Measurements from ENCODE around the gene TAF4B. TPM values are rescaled to one million over a fixed set of nuclear protein-coding genes. Genes with fewer than 3 reads are reported as not detected.
"Not testable (repeated sequence)": the region's sequence is repeated elsewhere in the genome, so short reads cannot be mapped to it uniquely, and the experiment has no call there.

Gene TAF4B
- polyA plus RNA-seq, 1 donor = 3.3 TPM

DNA sequence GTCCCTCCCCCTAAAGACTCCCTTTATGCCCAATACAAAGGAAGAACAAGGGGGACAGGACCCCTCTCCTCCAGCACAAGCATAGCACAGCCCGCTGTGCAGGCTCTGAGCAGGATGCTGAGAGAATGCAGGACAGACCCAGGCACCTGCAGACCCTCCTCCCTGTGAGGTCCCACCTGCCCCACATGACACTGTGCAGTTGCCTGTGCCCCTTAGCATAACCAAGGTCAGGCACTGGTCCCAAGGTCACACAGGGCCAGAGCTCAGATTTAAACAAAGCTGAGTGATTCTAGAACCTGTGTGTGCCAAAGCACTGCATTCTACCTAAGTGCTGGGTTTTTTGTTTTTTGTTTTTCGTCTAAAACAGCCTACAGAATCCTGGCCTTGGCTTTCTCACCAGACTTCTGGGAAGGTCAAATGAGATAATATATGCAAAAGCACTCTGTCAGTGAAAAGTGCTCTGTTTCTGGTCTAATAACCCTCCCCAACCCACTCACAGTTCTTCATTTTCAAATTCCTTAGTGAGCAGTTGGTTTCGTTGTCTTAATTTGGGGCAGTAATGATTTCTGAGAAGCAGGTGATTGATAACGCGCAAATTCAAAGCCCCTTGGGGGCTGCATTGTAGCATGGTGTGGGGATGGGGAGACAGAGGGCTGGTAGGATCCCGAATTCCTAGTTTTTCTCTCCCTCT lies 196.4 kb downstream of the TAF4B start:
- H3K27ac ChIP-seq (ENCODE audit: low read length) = no peak overlapping the region
- no peak for DNase-seq
- no peaks in the 10 kb centered on the region for H3K36me3 ChIP-seq (ENCODE audit: control insufficient read depth, insufficient read depth, low read length)
- no peaks in the 10 kb centered on the region for H3K4me1 ChIP-seq (ENCODE audit: control insufficient read depth, insufficient read depth, low read length)
- H3K9me3 ChIP-seq (ENCODE audit: control insufficient read depth, low read depth, low read length) = no peaks in the 10 kb centered on the region
- WGBS (ENCODE audit: insufficient coverage, low lambda C conversion rate) = no CpG with 5 or more reads among the region's 6 CpGs
- H3K27me3 ChIP-seq (ENCODE audit: control insufficient read depth, insufficient read depth, low read length) = no peaks in the 10 kb centered on the region
- H3K4me3 ChIP-seq (ENCODE audit: low read length) = no peak overlapping the region

DNA sequence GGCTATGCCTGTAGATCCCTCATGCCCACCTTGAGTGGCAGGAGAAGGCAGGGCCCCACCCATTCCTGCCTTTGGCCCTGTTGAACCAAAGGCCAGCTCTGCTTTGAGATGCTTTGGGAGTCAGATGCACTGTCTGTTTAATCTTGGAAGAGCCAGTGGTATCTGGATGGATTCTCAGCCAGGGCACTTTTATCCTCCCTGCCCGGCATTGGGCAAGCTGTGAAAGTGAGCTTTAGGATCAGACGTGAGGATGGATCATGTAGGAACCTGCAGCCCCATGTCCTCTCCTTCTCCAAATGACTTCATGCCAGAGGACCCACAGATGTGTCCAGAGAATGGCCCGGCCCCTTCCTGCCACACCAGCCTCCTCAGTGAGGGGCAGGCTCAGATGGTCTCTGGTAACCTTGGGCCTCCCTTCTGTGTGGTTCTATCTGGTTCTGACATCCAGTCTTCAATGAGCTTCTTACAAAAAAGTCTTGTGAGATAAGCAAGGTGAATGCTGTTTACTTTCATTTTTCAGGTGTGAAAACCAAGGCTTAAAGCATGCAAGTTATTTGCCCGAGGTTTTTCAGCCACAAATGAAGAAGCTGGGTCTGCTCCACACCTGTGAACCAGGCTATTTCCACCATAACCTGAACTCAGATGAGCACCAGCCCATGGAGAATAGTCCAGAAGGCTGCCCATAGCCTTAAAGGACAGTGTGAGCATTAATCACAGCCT lies 198.3 kb downstream of the TAF4B start:
- DNase-seq = no peak
- WGBS (ENCODE audit: insufficient coverage, low lambda C conversion rate) = no CpG with 5 or more reads among the region's 4 CpGs
- Histone ChIP-seq H3K27me3 (ENCODE audit: control insufficient read depth, insufficient read depth, low read length) (no peaks in the 10 kb centered on the region), H3K27ac (ENCODE audit: low read length) (no peak overlapping the region), H3K4me1 (ENCODE audit: control insufficient read depth, insufficient read depth, low read length) (no peaks in the 10 kb centered on the region), H3K4me3 (ENCODE audit: low read length) (no peak overlapping the region), H3K9me3 (ENCODE audit: control insufficient read depth, low read depth, low read length) (no peaks in the 10 kb centered on the region), H3K36me3 (ENCODE audit: control insufficient read depth, insufficient read depth, low read length) (no peaks in the 10 kb centered on the region)

GRCh38 chr18:26425148-26425531 lies 198.9 kb downstream of the TAF4B start:
- no peaks in the 10 kb centered on the region for H3K36me3 ChIP-seq (ENCODE audit: control insufficient read depth, insufficient read depth, low read length)
- H3K27ac ChIP-seq (ENCODE audit: low read length) = no peak overlapping the region
- H3K27me3 ChIP-seq (ENCODE audit: control insufficient read depth, insufficient read depth, low read length) = no peaks in the 10 kb centered on the region
- WGBS (ENCODE audit: insufficient coverage, low lambda C conversion rate) = no CpG with 5 or more reads among the region's 5 CpGs
- H3K4me1 ChIP-seq (ENCODE audit: control insufficient read depth, insufficient read depth, low read length) = no peaks in the 10 kb centered on the region
- H3K4me3 ChIP-seq (ENCODE audit: low read length) = no peak overlapping the region
- no peaks in the 10 kb centered on the region for H3K9me3 ChIP-seq (ENCODE audit: control insufficient read depth, low read depth, low read length)
- no peak for DNase-seq

GRCh38 chr18:26429535-26430226 lies 203.4 kb downstream of the TAF4B start:
- Histone ChIP-seq H3K4me1 (ENCODE audit: control insufficient read depth, insufficient read depth, low read length) (no peaks in the 10 kb centered on the region), H3K9me3 (ENCODE audit: control insufficient read depth, low read depth, low read length) (no peaks in the 10 kb centered on the region), H3K4me3 (ENCODE audit: low read length) (no peak overlapping the region), H3K36me3 (ENCODE audit: control insufficient read depth, insufficient read depth, low read length) (no peaks in the 10 kb centered on the region), H3K27me3 (ENCODE audit: control insufficient read depth, insufficient read depth, low read length) (no peaks in the 10 kb centered on the region), H3K27ac (ENCODE audit: low read length) (no peak overlapping the region)
- DNase-seq = no peak
- WGBS (ENCODE audit: insufficient coverage, low lambda C conversion rate) = 64% methylated on average over 2 of the region's 5 CpGs

GRCh38 chr18:26432651-26433424 lies 206.6 kb downstream of the TAF4B start:
- no peaks in the 10 kb centered on the region for H3K4me1 ChIP-seq (ENCODE audit: control insufficient read depth, insufficient read depth, low read length)
- H3K27ac ChIP-seq (ENCODE audit: low read length) = no peak overlapping the region
- H3K36me3 ChIP-seq (ENCODE audit: control insufficient read depth, insufficient read depth, low read length) = no peaks in the 10 kb centered on the region
- H3K27me3 ChIP-seq (ENCODE audit: control insufficient read depth, insufficient read depth, low read length) = peaks cover 6% of the 10 kb centered on the region
- DNase-seq = no peak
- no peak overlapping the region for H3K4me3 ChIP-seq (ENCODE audit: low read length)
- no peaks in the 10 kb centered on the region for H3K9me3 ChIP-seq (ENCODE audit: control insufficient read depth, low read depth, low read length)
- 100% methylated on average over 1 of the region's 5 CpGs for WGBS (ENCODE audit: insufficient coverage, low lambda C conversion rate)

GRCh38 chr18:26434887-26435286 lies 208.6 kb downstream of the TAF4B start:
- Histone ChIP-seq H3K27ac (ENCODE audit: low read length) (no peak overlapping the region), H3K36me3 (ENCODE audit: control insufficient read depth, insufficient read depth, low read length) (no peaks in the 10 kb centered on the region), H3K27me3 (ENCODE audit: control insufficient read depth, insufficient read depth, low read length) (peaks cover 6% of the 10 kb centered on the region), H3K4me3 (ENCODE audit: low read length) (no peak overlapping the region), H3K4me1 (ENCODE audit: control insufficient read depth, insufficient read depth, low read length) (no peaks in the 10 kb centered on the region), H3K9me3 (ENCODE audit: control insufficient read depth, low read depth, low read length) (no peaks in the 10 kb centered on the region)
- WGBS (ENCODE audit: insufficient coverage, low lambda C conversion rate) = no CpG with 5 or more reads among the region's 2 CpGs
- DNase-seq = no peak

DNA sequence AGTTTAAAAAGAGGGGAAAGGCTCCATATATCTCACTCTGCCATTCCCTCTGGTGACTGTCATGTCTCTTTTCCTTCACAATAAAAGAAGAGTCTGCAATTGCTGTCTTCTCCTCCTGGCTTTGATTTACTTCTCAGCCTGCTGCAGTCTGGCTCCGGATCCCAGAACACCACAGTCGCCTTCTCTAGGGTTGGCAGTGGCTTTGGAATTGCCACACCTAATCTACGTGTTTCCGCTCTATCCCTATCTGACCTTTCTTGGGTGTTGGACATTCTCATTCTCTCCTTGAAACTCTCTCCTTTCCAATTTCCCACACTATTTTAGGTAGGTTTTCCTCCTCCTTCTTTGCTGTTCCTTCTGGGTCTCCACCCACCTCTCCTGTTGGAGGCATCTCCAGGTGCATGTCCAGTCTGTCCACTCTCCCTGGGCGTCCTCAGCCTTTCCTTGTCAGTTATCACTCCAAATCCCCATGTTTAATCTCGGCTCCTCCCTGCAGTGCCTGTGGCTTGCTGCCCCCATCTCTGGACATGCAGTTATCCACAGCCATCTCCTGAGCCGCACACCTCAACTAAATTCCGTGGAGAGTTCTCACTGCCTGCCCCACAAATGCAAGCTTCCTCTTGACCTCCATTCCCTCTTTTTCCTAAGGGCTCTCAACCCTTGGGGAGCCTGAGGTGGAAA lies 209.3 kb downstream of the TAF4B start:
- H3K4me3 ChIP-seq (ENCODE audit: low read length) = no peak overlapping the region
- no peaks in the 10 kb centered on the region for H3K36me3 ChIP-seq (ENCODE audit: control insufficient read depth, insufficient read depth, low read length)
- H3K4me1 ChIP-seq (ENCODE audit: control insufficient read depth, insufficient read depth, low read length) = no peaks in the 10 kb centered on the region
- peaks cover 6% of the 10 kb centered on the region for H3K27me3 ChIP-seq (ENCODE audit: control insufficient read depth, insufficient read depth, low read length)
- no peak overlapping the region for H3K27ac ChIP-seq (ENCODE audit: low read length)
- H3K9me3 ChIP-seq (ENCODE audit: control insufficient read depth, low read depth, low read length) = no peaks in the 10 kb centered on the region
- WGBS (ENCODE audit: insufficient coverage, low lambda C conversion rate) = 88% methylated on average over 2 of the region's 8 CpGs
- no peak for DNase-seq

DNA sequence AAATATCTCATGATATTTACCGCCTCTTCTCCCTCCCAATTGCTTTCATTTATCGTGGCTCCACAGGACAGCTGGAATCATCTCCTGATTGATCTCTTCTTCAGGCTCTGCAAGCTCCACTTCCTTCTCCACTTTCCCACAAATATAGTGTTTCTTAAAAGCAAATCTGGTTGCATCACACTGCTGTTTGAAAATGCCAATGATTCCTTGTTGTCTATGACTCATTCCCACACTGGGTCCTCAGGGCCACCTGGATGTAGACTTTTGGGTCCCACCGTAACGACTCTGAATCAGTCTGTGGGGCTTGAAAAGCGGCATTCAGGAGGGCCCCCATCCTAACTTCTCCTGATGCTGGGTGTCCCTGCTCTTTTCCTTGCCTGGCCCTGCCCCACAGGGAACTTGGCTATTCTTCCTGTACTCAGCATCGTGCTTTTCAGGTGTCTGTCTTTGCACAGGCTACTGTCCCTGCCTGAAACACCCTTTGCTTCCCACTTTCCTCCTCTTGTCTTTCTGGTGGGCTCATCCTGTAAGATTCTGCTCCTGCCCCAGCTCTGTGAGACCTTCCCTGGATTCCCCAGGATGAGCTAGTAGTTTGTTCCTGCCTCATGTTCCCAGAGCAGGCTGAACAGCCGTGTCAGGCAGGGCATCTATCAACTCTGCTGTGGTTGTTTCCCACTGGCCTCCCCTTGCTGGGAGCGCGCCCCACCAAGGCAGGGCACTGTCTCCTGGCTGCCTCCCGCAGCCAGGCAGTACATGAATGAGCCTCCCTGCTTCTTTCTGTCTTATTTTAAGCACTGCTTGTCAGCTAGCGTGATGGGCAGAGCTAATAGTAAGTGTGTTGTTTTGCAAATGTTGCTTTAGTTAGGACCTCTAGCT lies 210.2 kb downstream of the TAF4B start:
- no peak for DNase-seq
- Histone ChIP-seq H3K9me3 (ENCODE audit: control insufficient read depth, low read depth, low read length) (no peaks in the 10 kb centered on the region), H3K4me1 (ENCODE audit: control insufficient read depth, insufficient read depth, low read length) (no peaks in the 10 kb centered on the region), H3K27ac (ENCODE audit: low read length) (no peak overlapping the region), H3K36me3 (ENCODE audit: control insufficient read depth, insufficient read depth, low read length) (no peaks in the 10 kb centered on the region), H3K27me3 (ENCODE audit: control insufficient read depth, insufficient read depth, low read length) (peaks cover 6% of the 10 kb centered on the region), H3K4me3 (ENCODE audit: low read length) (no peak overlapping the region)
- 100% methylated on average over 2 of the region's 11 CpGs for WGBS (ENCODE audit: insufficient coverage, low lambda C conversion rate)

DNA sequence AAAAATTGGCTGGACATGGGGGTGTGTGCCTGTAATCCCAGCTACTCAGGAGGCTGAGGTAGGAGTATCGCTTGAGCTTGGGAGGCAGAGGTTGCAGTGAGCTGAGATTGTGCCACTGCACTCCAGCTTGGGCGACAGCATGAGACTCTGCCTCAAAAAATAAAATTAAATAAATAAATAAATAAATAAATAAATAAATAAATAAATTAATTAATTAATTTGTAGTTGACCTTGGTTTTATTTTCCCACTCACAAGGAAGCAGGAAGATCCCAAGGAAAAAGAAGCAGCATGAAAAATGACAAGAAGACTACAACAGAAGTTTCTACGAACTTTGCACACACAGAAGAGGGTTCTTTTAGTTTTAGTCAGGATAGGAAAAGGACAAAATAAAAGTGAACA lies 211.4 kb downstream of the TAF4B start:
- H3K4me1 ChIP-seq (ENCODE audit: control insufficient read depth, insufficient read depth, low read length); H3K27me3 ChIP-seq (ENCODE audit: control insufficient read depth, insufficient read depth, low read length); H3K27ac ChIP-seq (ENCODE audit: low read length); DNase-seq; H3K4me3 ChIP-seq (ENCODE audit: low read length); H3K9me3 ChIP-seq (ENCODE audit: control insufficient read depth, low read depth, low read length); H3K36me3 ChIP-seq (ENCODE audit: control insufficient read depth, insufficient read depth, low read length): not testable (repeated sequence)
- WGBS (ENCODE audit: insufficient coverage, low lambda C conversion rate) = no CpG with 5 or more reads among the region's 3 CpGs
